ENCODE data around the gene ACTL9. TPM values are rescaled to one million over a fixed set of nuclear protein-coding genes. Genes with fewer than 3 reads are reported as not detected.

ACTL9 gene
- total and polyA plus RNA-seq, 2 of the 13 experiments (the other 11 are each of a cell fraction or from before 2014, with no cell fraction given) = not detected

DNA sequence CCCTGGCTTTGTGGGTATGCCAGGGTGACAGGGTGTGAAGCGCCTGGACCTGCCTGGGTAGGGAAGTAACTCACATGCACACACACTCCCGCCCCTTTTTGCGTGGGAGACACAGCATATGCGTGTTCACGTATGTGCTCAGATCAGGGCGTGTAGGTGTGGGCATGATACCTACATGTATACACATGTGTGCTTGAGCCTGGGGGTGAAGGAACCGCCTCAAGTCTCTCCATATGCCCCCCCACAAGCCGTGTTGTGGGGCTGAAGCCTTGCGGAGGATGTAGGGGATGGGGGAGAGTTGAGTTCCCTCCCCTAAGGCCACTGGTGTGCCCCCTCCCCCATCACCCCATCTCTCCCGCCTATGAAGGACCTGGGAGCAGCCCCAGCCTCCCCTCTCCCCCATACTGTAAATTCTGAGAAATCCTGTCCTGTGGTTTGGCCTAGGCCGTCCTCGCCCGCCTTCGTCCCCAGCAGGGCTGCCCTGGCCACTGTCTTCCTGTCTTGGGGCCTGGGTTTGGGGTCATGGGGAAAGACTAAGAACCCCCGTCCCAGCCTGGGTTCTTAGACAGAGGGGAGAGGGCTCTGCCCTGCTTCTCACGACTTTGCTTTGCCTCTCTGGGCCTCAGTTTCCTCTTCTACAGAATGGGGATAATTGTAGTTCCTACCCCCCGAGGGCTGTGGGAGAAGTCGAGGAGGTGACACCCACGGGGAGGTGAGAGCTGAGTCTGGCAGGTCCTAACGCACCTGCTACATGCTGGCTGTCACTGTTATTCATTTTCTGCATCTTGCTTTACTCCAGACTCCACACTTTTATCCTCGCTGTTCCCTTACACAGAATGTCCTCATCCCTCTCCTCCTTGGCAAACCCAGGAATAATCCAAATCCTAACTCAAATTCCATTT, 14.3 kb downstream of the ACTL9 start (continued):
- no peak for TF ChIP-seq RBAK (CRISPR knock-in tag; IDR thresholded peaks at IDR 0.05)

DNA sequence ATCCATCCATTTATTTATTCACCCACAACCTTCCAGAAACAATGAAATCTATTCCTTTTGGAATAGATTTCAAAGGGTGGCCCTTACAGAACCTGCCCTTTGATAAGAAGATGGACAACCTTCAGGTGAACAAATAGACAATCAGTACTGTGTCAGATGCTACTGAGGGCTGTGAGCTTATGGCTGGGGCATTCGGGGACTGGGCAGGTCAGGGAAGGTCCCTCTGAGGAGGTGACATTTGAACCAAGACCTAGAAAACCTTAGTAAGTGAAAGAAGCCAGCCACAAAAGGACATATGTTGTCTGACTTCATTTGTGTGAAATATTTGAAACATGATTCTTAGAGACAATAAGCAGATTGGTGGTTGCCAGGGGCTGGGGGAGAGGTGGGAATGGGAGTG, 15.7 kb downstream of the ACTL9 start:
- no TSS peak for BruUV-seq (replicated peaks)
- H3K36me3 ChIP-seq (replicated peaks in 1 of 2; ENCODE audit: control insufficient read depth in 1 of 2, insufficient read depth in 2 of 2, low read length in 2 of 2) = no peaks in the 10 kb centered on the region
- no peaks in the 10 kb centered on the region for H3K27me3 ChIP-seq (ENCODE audit: control insufficient read depth in 1 of 2, insufficient read depth in 2 of 2, low read length in 2 of 2)
- POLR2A ChIA-PET = no interaction called here
- DNase-seq (ENCODE audit: low spot score) (no peak), ATAC-seq (no peak), FAIRE-seq (no peak)
- no peak overlapping the region for H3K4me3 ChIP-seq (replicated peaks in 1 of 3; ENCODE audit: insufficient read depth in 1 of 3, low read depth in 2 of 3, low read length in 3 of 3)
- H3K27ac ChIP-seq (ENCODE audit: extremely low read length, insufficient read depth, low read length) = no peak overlapping the region
- intact Hi-C loops (cut with micrococcal nuclease; ENCODE audit: unreplicated experiment) = no loop called here
- 6% methylated on average over 1 of the region's 1 CpG for WGBS (ENCODE audit: low lambda C conversion rate)
- TF ChIP-seq SOX13 (IDR thresholded peaks at IDR 0.05) = no peak
- TF ChIP-seq SOX13 (CRISPR knock-in tag; conservative IDR thresholded peaks at IDR 0.05 in 1 of 2, IDR thresholded peaks at IDR 0.05 in 1 of 2) = no peak
- TF ChIP-seq ZNF614 (CRISPR knock-in tag; IDR thresholded peaks at IDR 0.05; ENCODE audit: borderline replicate concordance) = no peak
- TF ChIP-seq, protein P1, sequence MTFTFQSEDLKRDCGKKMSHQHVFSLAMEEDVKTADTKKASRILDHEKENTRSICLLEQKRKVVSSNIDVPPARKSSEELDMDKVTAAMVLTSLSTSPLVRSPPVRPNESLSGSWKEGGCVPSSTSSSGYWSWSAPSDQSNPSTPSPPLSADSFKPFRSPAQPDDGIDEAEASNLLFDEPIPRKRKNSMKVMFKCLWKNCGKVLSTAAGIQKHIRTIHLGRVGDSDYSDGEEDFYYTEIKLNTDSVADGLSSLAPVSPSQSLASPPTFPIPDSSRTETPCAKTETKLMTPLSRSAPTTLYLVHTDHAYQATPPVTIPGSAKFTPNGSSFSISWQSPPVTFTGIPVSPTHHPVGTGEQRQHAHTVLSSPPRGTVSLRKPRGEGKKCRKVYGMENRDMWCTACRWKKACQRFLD (CRISPR knock-in tag; IDR thresholded peaks at IDR 0.05; ENCODE audit: borderline replicate concordance) = no peak
- TF ChIP-seq CREB1 (IDR thresholded peaks at IDR 0.05) = no peak
- no peak for TF ChIP-seq CREB1 (CRISPR knock-in tag; IDR thresholded peaks at IDR 0.05)
- TF ChIP-seq ATF7-NPFF (CRISPR knock-in tag; IDR thresholded peaks at IDR 0.05; ENCODE audit: low read depth) = no peak
- TF ChIP-seq HOXA9 (CRISPR knock-in tag; IDR thresholded peaks at IDR 0.05; ENCODE audit: borderline replicate concordance) = no peak
- TF ChIP-seq, protein P2, sequence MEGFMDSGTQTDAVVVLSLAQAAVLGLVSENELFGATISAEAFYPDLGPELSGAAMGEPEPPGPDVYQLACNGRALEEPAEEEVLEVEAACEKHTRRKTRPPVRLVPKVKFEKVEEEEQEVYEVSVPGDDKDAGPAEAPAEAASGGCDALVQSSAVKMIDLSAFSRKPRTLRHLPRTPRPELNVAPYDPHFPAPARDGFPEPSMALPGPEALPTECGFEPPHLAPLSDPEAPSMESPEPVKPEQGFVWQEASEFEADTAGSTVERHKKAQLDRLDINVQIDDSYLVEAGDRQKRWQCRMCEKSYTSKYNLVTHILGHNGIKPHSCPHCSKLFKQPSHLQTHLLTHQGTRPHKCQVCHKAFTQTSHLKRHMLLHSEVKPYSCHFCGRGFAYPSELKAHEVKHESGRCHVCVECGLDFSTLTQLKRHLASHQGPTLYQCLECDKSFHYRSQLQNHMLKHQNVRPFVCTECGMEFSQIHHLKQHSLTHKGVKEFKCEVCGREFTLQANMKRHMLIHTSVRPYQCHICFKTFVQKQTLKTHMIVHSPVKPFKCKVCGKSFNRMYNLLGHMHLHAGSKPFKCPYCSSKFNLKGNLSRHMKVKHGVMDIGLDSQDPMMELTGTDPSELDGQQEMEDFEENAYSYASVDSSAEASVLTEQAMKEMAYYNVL (CRISPR knock-in tag; IDR thresholded peaks at IDR 0.05; ENCODE audit: borderline replicate concordance) = no peak
- no peak for TF ChIP-seq KAT7 (CRISPR knock-in tag; IDR thresholded peaks at IDR 0.05; ENCODE audit: borderline replicate concordance)
- TF ChIP-seq PAX8 (CRISPR knock-in tag; IDR thresholded peaks at IDR 0.05; ENCODE audit: borderline replicate concordance) = no peak
- TF ChIP-seq, protein P3, sequence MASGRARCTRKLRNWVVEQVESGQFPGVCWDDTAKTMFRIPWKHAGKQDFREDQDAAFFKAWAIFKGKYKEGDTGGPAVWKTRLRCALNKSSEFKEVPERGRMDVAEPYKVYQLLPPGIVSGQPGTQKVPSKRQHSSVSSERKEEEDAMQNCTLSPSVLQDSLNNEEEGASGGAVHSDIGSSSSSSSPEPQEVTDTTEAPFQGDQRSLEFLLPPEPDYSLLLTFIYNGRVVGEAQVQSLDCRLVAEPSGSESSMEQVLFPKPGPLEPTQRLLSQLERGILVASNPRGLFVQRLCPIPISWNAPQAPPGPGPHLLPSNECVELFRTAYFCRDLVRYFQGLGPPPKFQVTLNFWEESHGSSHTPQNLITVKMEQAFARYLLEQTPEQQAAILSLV (CRISPR knock-in tag; IDR thresholded peaks at IDR 0.05; ENCODE audit: borderline replicate concordance) = no peak
- TF ChIP-seq SSRP1 (CRISPR knock-in tag; IDR thresholded peaks at IDR 0.05) = no peak
- TF ChIP-seq, protein P4, sequence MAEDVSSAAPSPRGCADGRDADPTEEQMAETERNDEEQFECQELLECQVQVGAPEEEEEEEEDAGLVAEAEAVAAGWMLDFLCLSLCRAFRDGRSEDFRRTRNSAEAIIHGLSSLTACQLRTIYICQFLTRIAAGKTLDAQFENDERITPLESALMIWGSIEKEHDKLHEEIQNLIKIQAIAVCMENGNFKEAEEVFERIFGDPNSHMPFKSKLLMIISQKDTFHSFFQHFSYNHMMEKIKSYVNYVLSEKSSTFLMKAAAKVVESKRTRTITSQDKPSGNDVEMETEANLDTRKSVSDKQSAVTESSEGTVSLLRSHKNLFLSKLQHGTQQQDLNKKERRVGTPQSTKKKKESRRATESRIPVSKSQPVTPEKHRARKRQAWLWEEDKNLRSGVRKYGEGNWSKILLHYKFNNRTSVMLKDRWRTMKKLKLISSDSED (CRISPR knock-in tag; IDR thresholded peaks at IDR 0.05) = no peak
- TF ChIP-seq ZNF775 (CRISPR knock-in tag; IDR thresholded peaks at IDR 0.05; ENCODE audit: borderline replicate concordance) = no peak
- TF ChIP-seq ZSCAN20 (CRISPR knock-in tag; IDR thresholded peaks at IDR 0.05; ENCODE audit: borderline replicate concordance) = no peak
- H3K9ac ChIP-seq (ENCODE audit: insufficient read depth, low read depth, low read length) = no peak overlapping the region
- CTCF ChIA-PET (ENCODE audit: low intra/inter-chr PET ratio, low total read pairs) = no interaction called here
- no peak overlapping the region for H2AFZ ChIP-seq (ENCODE audit: low read length)
- H4K20me1 ChIP-seq (ENCODE audit: insufficient read depth, low read length) = no peaks in the 10 kb centered on the region
- peaks cover 4% of the 10 kb centered on the region; the same call in 1 of the 2 replicates for H3K9me3 ChIP-seq (ENCODE audit: low read length)
- no peak overlapping the region for H3K4me2 ChIP-seq (ENCODE audit: low read depth, low read length)
- H3K79me2 ChIP-seq (ENCODE audit: insufficient read depth, low read length) = no peaks in the 10 kb centered on the region
- in situ Hi-C loops (cut with HindIII; ENCODE audit: extremely low pct_ligation_motif_present, low pct_unique_long_range_greater_than_20kb) = no loop called here
- no peaks in the 10 kb centered on the region for H3K4me1 ChIP-seq (ENCODE audit: insufficient read depth, low read length)

Measured in HepG2 (cell line).